GM18498 (cell line): ENCODE measurements around the gene GLT8D2.
"Not testable (repeated sequence)": the region's sequence is repeated elsewhere in the genome, so short reads cannot be mapped to it uniquely, and the experiment has no call there.

Experiments used
- ATAC-seq: cut with Tn5 transposase; IDR thresholded peaks from one replicate; pipeline ENCODE4 v1.9.1; 2021; ENCODE audit warnings: mild to moderate bottlenecking, moderate library complexity; ENCODE audit not compliant: unreplicated experiment

GLT8D2 gene

DNA sequence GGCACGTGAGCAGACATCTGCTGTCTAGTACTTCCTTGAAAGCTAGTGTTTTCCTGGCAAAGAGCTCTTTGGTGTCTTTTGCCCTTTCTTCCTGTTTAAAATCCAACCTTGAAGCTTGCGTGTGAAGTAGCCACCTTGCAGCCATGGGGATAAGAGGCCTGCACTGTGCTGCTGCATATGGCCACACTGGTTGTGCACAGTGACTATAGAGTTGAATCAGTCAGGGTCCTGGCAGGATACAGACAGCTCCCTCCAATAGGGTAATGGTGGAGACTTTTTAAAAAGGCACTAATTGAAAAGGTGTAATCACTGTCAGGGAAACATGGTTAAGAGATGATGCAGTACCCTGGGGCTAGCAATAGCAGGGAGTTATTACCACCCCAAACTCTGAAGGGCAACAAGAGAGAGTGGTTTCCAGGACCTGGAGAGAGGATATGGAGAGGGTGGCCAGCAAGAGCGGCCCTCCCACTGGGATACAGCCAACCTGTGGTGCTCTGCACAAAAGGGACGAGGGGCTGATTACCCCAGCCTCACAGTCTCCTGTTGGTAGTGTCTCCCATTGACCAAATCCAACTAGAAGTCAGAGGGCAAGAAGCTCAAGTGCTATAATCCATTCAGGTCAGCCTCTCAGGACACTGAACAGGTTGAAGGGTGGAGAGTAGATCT, 4.8 kb upstream of the GLT8D2 start:
- no peak for ATAC-seq

- no peak for ATAC-seq
Measured at GRCh38 chr12:104050436-104050835, 449 bp upstream of the GLT8D2 start.

GRCh38 chr12:104049278-104049902, 597 bp downstream of the GLT8D2 start:
- ATAC-seq = no peak

DNA sequence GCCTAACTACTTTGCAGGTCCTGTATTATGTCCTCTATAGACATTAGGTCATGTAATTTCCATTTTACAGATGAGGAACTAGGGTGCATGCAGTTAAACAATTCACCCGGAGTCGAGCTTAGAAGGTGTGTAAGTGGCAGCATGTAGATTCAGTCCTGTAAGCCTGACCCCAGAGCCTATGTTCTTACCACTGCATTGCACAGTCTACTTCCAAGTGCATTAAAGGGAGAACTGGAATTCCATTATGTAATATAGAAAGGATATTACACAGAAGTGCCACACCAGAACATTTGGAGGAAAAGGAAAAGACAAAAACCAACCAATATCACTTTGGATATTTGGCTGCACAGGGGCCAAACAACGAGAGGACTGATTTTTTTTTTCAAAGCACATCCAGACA, 1.2 kb downstream of the GLT8D2 start:
- no peak for ATAC-seq

DNA sequence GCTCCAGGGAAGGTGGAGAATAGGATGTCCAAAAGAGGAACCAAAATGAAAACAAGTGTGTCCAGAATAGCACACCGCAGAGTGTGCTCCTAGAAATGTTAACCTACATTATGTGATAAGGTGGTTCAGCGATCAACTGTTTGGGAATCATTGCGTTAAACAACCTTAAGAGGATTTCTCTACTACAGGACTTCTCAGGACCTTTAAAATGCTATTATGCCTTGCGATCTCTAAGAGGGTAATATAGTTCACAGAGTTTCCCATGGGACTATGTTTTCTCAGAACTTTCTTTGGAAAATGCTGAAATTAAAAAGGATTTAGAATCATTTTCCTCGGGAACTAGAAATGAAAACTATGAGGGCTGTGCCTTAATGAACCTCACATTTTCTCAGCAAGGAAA, 1.8 kb downstream of the GLT8D2 start:
- ATAC-seq = no peak

DNA sequence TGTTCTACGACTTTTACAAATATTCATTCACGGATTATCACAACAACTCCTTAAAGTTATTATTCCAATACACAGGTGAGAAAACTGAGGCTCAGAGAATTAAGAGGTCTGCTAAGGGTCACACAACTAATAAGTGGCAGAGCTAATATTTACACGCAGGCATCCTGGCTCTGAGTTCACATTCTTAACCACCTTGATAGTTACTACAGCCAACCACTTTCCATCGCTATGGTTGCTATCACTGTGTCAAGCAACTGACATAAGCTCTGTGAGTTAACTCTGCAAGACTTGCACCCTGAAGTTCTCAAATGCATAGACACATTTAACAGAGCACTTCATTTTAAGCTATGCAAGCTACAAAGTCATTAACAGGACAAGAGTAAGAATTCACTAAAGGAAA, 3.7 kb downstream of the GLT8D2 start:
- no peak for ATAC-seq

DNA sequence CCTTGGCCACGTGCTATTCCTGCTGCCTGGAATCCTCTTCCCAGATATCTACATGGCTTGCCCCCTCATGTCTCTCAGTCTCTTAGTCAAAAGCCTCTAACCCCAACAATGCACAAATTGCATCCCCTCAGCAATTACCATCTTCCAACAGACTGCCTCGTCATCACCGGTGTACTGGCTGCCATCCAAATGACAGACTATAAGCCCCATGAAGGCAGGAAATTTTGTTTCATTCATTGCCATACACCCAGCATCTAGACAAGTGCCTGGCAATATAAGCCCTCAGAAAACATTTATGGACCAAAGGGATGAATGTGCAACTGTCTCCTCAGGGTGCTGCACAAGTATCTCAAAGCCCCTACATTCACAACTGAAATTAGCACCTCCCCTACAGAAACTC, 5.8 kb downstream of the GLT8D2 start:
- no peak for ATAC-seq

- ATAC-seq = no peak
Measured at GRCh38 chr12:104042580-104042979, 7.4 kb downstream of the GLT8D2 start.

GRCh38 chr12:104039769-104040168, 10.2 kb downstream of the GLT8D2 start:
- not testable (repeated sequence) for ATAC-seq

- not testable (repeated sequence) for ATAC-seq
Measured at GRCh38 chr12:104036143-104036542, 13.8 kb downstream of the GLT8D2 start.

DNA sequence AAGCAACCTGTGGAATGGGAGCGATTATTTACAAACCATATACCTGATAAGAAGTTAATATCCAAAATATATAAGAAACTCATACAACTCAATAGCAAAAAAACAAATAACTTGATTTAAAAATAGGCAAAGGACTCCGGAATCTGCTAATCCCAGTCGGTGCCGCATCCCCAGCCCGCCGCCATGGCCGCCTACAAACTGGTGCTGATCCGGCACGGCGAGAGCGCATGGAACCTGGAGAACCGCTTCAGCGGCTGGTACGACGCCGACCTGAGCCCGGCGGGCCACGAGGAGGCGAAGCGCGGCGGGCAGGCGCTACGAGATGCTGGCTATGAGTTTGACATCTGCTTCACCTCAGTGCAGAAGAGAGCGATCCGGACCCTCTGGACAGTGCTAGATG, 19.4 kb downstream of the GLT8D2 start:
- ATAC-seq = not testable (repeated sequence)

DNA sequence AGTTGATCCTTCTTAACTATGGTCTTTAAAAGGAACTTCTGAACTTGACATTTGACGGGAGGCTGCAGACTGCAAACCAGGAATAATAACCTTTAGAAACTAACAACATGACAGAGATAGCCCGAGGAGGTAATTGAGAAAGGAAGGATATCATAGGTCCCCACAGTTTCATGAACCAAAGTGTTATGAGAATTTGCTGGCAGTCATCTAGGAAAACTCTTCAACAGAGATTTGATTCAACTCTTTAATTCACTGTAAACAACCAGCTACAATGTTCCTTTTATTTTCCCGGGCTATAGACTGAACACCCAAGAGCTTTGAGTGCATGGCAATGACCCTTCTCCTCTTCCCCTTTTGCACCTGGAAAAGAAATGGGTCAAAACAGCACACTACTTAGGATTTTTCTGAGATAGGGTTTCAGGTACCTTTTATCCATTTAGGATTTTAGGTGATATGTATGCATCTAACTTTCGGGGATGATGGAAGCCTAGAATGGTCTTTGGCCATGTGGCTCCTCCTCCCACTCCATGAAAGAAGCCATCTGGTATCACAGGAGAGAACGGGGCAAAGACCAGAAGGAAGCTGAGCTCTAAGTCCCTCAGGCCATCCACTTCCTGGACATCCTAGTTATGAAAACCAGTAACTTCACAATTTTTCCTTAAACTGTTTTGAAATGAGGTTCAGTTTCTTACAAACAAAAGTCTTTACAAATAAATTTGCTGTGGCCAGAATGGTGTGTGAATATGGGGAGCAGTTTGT, 23.0 kb downstream of the GLT8D2 start:
- ATAC-seq = no peak

- ATAC-seq = no peak
Measured at GRCh38 chr12:104025771-104026170, 24.2 kb downstream of the GLT8D2 start.

DNA sequence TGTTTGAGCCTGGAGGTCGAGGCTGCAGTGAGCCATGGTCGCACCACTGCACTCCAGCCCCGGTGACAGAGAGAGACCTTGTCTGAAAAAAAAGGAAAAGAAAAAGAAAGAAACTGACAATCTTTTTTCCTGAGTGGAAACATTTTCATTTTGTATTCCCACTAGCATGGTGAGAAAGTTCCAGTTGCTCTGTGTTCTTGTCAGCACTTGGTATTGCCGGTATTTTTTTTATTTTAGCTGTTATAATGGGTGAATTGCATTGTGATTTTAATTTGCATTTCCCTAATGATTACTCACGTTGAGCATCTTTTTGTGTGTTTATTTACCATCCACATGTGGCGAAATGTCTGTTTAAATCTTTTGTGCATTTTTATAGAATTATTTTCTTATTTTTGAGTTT, 25.6 kb downstream of the GLT8D2 start:
- ATAC-seq = no peak

GRCh38 chr12:104023710-104024109, 26.3 kb downstream of the GLT8D2 start:
- no peak for ATAC-seq

GRCh38 chr12:104022786-104023185, 27.2 kb downstream of the GLT8D2 start:
- no peak for ATAC-seq

DNA sequence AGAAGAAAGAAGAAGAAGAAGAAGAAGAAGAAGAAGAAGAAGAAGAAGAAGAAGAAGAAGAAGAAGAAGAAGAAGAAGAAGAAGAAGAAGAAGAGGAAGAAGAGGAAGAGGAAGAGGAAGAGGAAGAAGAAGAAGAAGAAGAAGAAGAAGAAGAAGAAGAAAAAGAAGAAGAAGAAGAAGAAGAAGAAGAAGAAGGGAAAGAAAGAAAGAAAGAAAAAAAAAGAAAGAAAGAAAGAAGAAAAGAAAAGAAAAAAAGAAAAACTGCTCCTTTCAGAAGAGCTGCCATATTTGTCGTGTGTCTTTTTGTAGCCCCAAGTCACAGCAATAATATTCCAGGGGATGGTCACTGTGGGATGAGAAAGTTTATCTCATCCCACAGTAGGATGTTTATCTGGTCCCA, 28.1 kb downstream of the GLT8D2 start:
- ATAC-seq = not testable (repeated sequence)

DNA sequence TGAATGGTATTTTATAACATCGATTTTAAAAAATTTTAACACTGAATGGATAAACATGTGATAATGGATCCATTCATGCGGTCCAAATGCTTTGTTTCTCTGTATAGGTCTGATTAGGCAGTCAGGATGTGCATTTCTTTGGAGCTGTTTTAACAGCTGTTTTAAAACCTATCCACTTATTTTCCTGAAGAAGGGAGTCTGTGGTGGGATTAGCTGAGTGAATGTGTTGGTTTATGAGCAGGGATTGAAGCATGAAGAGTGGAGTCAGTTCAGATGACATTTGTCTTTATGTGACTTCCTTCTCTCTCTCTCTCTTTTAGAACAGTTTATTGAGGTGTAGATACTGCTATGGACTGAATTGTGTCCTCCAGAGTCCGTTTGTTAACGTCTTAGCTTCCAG, 37.7 kb downstream of the GLT8D2 start:
- ATAC-seq = no peak

DNA sequence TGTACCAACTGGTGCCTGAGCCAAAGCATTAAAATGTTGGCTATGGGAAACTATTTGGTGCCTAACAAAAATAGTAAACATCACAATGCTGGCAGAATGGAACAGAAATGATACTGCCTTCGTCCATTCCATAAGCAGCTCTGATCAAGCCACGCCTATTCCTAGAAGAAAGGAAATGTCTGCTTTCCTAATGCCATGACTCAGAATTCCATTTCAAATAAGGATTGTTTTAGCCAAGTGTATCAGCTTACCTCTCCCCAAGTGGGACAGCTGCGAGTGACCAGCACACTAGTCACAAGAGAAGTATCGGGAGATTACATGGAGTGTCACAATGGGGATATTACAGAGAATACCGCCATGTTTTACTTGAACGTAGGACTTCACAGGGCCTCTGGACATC, 38.7 kb downstream of the GLT8D2 start:
- no peak for ATAC-seq

GRCh38 chr12:104010606-104011169, 39.3 kb downstream of the GLT8D2 start:
- no peak for ATAC-seq

DNA sequence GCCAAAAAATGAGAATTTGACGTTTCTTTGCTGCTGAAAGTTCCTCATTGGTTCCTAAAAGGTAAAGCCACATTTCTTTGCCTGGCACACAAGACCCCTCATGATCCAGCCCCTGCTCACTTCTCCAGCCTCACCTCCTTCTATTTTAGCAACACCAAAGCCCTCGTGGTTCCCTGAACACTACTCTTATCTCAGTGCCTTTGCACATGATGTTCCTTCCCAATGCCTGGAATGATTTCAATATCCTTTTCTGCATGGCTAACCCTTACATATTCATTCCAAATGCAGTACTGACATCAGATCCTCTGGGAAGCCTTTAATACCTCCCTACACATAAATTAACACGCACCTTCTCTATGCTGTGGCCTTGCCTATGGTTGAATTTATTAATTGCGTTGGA, 39.9 kb downstream of the GLT8D2 start:
- no peak for ATAC-seq

DNA sequence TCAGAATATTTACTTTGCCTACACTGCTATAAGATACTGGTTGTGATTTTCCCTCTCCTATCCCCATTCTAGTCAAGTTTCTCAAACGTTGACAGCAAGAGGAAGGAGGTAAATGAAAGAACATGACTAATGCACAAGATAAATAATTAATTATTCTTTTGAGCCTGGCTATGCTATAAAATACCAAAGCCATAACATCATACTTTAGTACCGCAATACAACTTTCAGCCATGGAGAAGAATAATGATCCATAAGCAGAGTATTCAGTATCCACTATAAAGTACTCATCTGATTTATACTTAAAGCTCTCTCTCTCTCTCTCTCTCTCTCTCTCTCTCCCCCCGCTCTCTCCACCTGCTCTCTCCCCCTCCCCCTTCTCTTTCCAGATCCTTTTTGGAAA, 43.1 kb downstream of the GLT8D2 start:
- ATAC-seq = no peak
